Left lung (tissue), 10 donors: ENCODE data around the gene PNPLA7. TPM values are rescaled to one million over a fixed set of nuclear protein-coding genes. Genes with fewer than 3 reads are reported as not detected.
A peak's percentile ranks its signal among the peaks of the same experiment; 100 is the strongest.

Source experiments
- ATAC-seq: fragments of 200-7000 bp; cut with Tn5 transposase; one replicate; pipeline ENCODE4 v1.9.1; 2020; ENCODE audit warnings: moderate library complexity
- DNase-seq, 4 donors: peaks; one replicate each; pipeline ENCODE4 v3.0.0-alpha.2; 2013 to 2020
- H3K27ac ChIP-seq, 2 donors: fragments of 200-600 bp; sonication (generic) in 1 of 2; one replicate each; pipeline versions ENCODE4 v1.5.0 to v1.8.0; 2020 to 2021
- H3K27me3 ChIP-seq, 2 donors: fragments of 200-600 bp; sonication (generic) in 1 of 2; one replicate each; pipeline versions ENCODE4 v1.5.0 to v1.8.0; 2020 to 2021
- H3K36me3 ChIP-seq, 2 donors: fragments of 200-600 bp; sonication (generic) in 1 of 2; one replicate each; pipeline versions ENCODE4 v1.5.0 to v1.8.0; 2020 to 2021
- H3K4me1 ChIP-seq, 2 donors: fragments of 200-600 bp; one replicate each; pipeline ENCODE4 v1.8.0; 2021
- H3K4me3 ChIP-seq, 2 donors: fragments of 200-600 bp; sonication (generic) in 1 of 2; one replicate each; pipeline versions ENCODE4 v1.5.0 to v1.8.0; 2020 to 2021; ENCODE audit warnings: mild to moderate bottlenecking in 1 of 2
- H3K9me3 ChIP-seq, 2 donors: fragments of 200-600 bp; sonication (generic) in 1 of 2; one replicate each; pipeline versions ENCODE4 v1.5.0 to v1.8.0; 2020 to 2021
- intact Hi-C, 2 donors: fragments of 100-400 bp; cut with DNase I; formaldehyde crosslinking; loops; one replicate each; pipeline versions ENCODE4 v1.11.2 to v1.14.2; 2022
- polyA plus RNA-seq, 6 donors: library from polyadenylated mRNA; unstranded; fragments of 120-200 nt; gene quantifications; one replicate each; pipeline ENCODE4 v1.2.1, GENCODE V29; 2013; ENCODE audit not compliant: insufficient read length in 6 of 6
- total RNA-seq, 2 donors: library from RNA; stranded (reverse); fragmentation: NEBNext Ultra II Directional; extraction: Animal tissue kit (Norgen Biotek cat#: 25700); gene quantifications; one replicate each; pipeline ENCODE4 v1.2.1, GENCODE V29; 2021
- TF ChIP-seq, protein P1 (sequence below), 2 donors: fragments of 200-600 bp; sonication (generic) in 1 of 2; IDR thresholded peaks; one replicate each; pipeline versions ENCODE4 v1.5.0 to v1.8.0; 2021; ENCODE audit warnings: antibody characterized with exemption in 2 of 2
- donor health status: DM: no; HTN: yes; CAD: no.
- donor health status: DM: no; HTN: no; CAD: no.

PNPLA7 gene
- total and polyA plus RNA-seq, 8 donors, result 2.9 to 8.9 (median 4.9) TPM

DNA sequence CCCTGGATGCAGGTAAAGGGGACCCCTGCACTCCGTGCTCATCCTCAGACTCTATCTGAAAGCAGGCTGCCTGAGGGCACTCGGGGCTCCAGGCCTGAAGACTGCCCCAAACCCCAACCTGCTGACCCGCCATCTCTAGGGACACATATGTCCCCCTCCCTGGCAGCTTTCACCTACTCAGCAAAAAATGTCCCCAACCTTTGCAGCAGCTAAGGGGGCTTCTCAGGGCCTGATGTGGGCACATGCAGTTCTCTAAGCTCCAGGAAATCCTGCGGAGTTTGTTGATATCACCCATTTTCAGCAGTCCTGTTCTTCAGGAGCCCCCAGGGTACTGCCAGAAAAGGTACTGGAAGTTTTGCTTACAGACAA lies 30.7 kb upstream of the PNPLA7 start:
- Histone ChIP-seq H3K9me3 (no peaks in the 10 kb centered on the region), H3K27ac (no peak overlapping the region), H3K36me3 (peaks cover 0 to 48% of the 10 kb centered on the region in 2 donors), H3K27me3 (no peaks in the 10 kb centered on the region), H3K4me3 (no peak overlapping the region), H3K4me1 (peaks cover 11 to 29% of the 10 kb centered on the region in 2 donors)
- intact Hi-C loops, result no loop called here
- TF ChIP-seq, protein P1, sequence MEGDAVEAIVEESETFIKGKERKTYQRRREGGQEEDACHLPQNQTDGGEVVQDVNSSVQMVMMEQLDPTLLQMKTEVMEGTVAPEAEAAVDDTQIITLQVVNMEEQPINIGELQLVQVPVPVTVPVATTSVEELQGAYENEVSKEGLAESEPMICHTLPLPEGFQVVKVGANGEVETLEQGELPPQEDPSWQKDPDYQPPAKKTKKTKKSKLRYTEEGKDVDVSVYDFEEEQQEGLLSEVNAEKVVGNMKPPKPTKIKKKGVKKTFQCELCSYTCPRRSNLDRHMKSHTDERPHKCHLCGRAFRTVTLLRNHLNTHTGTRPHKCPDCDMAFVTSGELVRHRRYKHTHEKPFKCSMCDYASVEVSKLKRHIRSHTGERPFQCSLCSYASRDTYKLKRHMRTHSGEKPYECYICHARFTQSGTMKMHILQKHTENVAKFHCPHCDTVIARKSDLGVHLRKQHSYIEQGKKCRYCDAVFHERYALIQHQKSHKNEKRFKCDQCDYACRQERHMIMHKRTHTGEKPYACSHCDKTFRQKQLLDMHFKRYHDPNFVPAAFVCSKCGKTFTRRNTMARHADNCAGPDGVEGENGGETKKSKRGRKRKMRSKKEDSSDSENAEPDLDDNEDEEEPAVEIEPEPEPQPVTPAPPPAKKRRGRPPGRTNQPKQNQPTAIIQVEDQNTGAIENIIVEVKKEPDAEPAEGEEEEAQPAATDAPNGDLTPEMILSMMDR (IDR thresholded peaks at IDR 0.05), result no peak
- DNase-seq, result no peak
- ATAC-seq, result no peak

GRCh38 chr9:137580209-137580953 lies 30.2 kb upstream of the PNPLA7 start:
- intact Hi-C loops, result no loop called here
- H3K36me3 ChIP-seq, result peaks cover 0 to 48% of the 10 kb centered on the region in 2 donors
- no peaks in the 10 kb centered on the region for H3K9me3 ChIP-seq
- no peaks in the 10 kb centered on the region for H3K27me3 ChIP-seq
- DNase-seq (no peak), ATAC-seq (no peak)
- TF ChIP-seq, protein P1 (IDR thresholded peaks at IDR 0.05), result no peak
- no peak overlapping the region for H3K27ac ChIP-seq
- no peak overlapping the region for H3K4me3 ChIP-seq
- H3K4me1 ChIP-seq, result peaks cover 11 to 35% of the 10 kb centered on the region in 2 donors

DNA sequence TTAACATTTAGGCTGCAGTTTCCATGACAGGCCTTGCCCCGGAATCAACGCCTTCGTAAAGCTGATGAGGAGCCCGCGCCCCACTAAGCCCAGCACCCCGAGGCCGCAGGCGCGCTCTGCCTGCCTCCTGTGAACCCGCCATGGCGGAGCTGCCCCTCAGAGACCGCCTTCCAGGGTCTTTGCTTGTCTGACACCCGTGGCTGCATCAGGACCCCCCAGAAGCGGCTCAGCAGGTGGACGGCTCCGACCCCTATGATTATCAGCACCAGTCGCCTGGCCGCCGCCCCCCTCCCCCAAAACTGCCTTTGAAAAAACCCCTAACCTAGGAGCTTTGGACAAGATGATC lies 29.0 kb upstream of the PNPLA7 start:
- H3K4me1 ChIP-seq, result peaks cover 11 to 36% of the 10 kb centered on the region in 2 donors
- no peaks in the 10 kb centered on the region for H3K27me3 ChIP-seq
- no peak for ATAC-seq
- no peaks in the 10 kb centered on the region for H3K9me3 ChIP-seq
- peak overlapping the region; percentile 84 to 86 for H3K4me3 ChIP-seq
- intact Hi-C loops, result no loop called here
- peaks cover 0 to 50% of the 10 kb centered on the region in 2 donors for H3K36me3 ChIP-seq
- TF ChIP-seq, protein P1 (IDR thresholded peaks at IDR 0.05), result no peak
- no peak for DNase-seq
- peak overlapping the region; percentile 41 to 85 for H3K27ac ChIP-seq

- Histone ChIP-seq H3K27me3 (no peaks in the 10 kb centered on the region), H3K9me3 (no peaks in the 10 kb centered on the region), H3K36me3 (peaks cover 0 to 50% of the 10 kb centered on the region in 2 donors), H3K27ac (peak within 1 kb of the TSS; percentile 41 to 85), H3K4me1 (peaks cover 11 to 36% of the 10 kb centered on the region in 2 donors), H3K4me3 (peak within 1 kb of the TSS; percentile 84 to 86)
- peak; percentile 91 to 100 (median 95) for DNase-seq
- ATAC-seq, result peak; percentile 99
- TF ChIP-seq, protein P1 (IDR thresholded peaks at IDR 0.05), result peak; percentile 92 to 96
- intact Hi-C loops, result no loop called here
Measured at GRCh38 chr9:137578518-137579258, 28.5 kb upstream of the PNPLA7 start, which contains the start of gene DPH7. TSS of gene DPH7 (minus strand) at chr9:137578925. CDS start at chr9:137578777, 148 bp downstream.
